T47D (cell line): ENCODE results near the gene NASP.
"Not testable (repeated sequence)": the region's sequence is repeated elsewhere in the genome, so short reads cannot be mapped to it uniquely, and the experiment has no call there.

Experiments used
- DNase-seq, 2 experiments: peaks; one replicate each; pipeline versions ENCODE4 v3.0.0 to v3.0.0-alpha.2; 2011 to 2012; ENCODE audit warnings: low read depth in 1 of 2, low spot score in 1 of 2
- JUND ChIP-seq: IDR thresholded peaks from 2 replicates; pipeline ENCODE4 v1.6.1; 2012; ENCODE audit warnings: low read depth
- in situ Hi-C: cut with HindIII; loops from 2 replicates; pipeline ENCODE4 v1.10.0; 2016; ENCODE audit warnings: low sequenced_read_pairs, low pct_unique_long_range_greater_than_20kb

NASP gene

GRCh38 chr1:45583264-45583665 lies 576 bp upstream of the NASP start:
- peak; percentile 85 to 96 for DNase-seq
- TF ChIP-seq JUND: no peak
- in situ Hi-C loops: no loop called here

DNA sequence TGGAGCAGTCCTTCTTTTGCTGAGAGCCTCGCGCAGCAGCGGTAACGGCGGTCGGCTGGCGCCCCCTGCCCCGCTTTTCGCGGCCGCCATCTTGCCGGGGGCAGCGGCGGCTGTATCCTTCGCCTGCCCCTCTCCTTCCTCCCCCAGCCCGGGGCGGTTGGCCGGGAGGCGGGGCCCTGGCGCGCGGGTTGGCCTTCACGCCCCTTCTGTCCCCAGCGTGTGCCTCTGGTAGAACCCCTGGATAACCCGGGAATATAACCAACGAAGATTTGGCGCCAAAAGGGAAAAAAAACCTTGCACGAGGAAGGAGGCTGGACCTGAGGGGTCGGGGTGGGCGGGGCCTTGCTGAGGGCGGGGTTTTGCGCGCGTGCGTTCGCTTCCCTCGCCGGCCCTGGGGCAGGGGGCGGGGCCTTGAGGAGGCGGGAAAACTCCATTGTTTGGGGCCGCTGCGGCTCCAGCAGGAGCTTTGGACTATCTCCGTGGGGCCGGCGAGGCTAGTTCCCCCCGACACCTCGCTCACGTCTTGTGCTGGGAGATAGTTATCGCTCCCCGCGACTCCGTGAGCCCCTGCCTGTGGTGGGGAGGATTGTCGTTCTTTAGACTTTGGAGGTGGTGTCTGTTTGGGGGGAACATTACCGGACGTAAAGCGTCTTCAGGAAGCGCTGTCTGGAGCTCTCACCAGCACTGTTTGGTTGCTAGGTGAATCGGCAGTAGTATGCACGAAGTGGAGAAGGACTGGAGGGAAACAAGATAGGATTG lies 689 bp downstream of the NASP start:
- no peak for TF ChIP-seq JUND
- peak in 1 of 2 experiments; percentile 88 for DNase-seq
- in situ Hi-C loops: no loop called here

DNA sequence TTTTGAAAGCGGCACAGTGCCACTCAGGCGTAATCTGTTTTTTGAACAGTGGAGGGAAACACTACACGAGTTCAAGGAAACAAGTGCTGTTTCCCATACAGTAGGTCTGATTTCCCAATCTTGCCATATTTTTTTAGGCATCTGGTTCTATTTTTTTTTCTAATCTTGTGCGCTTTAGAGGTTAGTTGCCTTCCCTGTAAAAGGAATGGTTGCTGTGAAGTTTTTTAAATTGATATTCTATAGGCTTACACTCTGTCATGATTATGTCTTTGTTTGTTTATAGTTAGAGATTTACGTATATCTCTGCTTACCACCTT lies 1.2 kb downstream of the NASP start:
- no peak for TF ChIP-seq JUND
- no peak for DNase-seq
- in situ Hi-C loops: no loop called here

GRCh38 chr1:45585496-45586075 lies 1.7 kb downstream of the NASP start:
- no peak for TF ChIP-seq JUND
- DNase-seq: no peak
- in situ Hi-C loops: no loop called here

GRCh38 chr1:45586769-45587168 lies 2.9 kb downstream of the NASP start:
- no peak for TF ChIP-seq JUND
- in situ Hi-C loops: no loop called here
- DNase-seq: no peak

- in situ Hi-C loops: no loop called here
- TF ChIP-seq JUND: no peak
- DNase-seq: no peak
Observed at GRCh38 chr1:45589861-45590260, 6.0 kb downstream of the NASP start.

DNA sequence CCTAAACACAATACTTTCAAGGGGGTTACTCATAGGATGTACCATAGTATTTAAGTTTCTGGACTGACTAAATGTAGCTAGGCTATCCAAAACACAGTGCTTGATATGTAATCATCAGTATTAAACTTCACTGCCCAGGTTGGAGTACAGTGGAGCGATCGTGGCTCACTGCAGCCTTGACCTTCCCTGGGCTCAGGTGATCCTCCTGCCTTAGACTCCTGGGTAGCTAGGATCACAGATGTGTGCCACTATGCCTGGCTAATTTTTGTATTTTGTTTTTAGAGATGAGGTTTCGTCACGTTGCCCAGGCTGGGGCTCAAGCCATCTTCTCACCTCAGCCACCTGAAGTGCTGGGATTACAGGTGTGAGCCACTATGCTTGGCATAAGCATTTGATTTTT lies 10.6 kb downstream of the NASP start:
- no peak for TF ChIP-seq JUND
- in situ Hi-C loops: no loop called here
- DNase-seq: no peak

- in situ Hi-C loops, DNase-seq: not testable (repeated sequence)
Observed at GRCh38 chr1:45596765-45597164, 12.9 kb downstream of the NASP start.

- in situ Hi-C loops: no loop called here
- no peak for DNase-seq
- TF ChIP-seq JUND: no peak
Observed at GRCh38 chr1:45604239-45604638, 20.4 kb downstream of the NASP start.

DNA sequence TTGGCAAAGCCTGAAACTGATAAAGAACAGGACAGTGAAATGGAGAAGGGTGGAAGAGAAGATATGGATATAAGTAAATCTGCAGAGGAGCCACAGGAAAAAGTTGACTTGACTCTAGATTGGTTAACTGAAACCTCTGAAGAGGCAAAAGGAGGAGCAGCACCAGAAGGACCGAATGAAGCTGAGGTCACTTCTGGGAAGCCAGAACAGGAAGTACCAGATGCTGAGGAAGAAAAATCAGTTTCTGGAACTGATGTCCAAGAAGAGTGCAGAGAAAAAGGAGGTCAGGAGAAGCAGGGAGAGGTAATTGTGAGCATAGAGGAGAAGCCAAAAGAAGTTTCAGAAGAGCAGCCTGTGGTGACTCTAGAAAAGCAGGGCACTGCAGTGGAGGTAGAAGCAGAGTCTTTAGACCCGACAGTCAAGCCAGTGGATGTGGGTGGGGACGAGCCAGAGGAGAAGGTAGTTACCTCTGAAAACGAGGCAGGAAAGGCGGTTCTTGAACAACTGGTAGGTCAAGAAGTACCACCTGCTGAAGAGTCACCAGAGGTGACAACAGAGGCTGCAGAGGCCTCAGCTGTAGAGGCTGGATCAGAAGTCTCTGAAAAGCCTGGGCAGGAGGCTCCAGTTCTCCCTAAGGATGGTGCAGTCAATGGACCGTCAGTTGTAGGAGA lies 23.7 kb downstream of the NASP start:
- no peak for DNase-seq
- in situ Hi-C loops: no loop called here
- no peak for TF ChIP-seq JUND

- in situ Hi-C loops: no loop called here
- no peak for TF ChIP-seq JUND
Observed at GRCh38 chr1:45608175-45609156, 24.6 kb downstream of the NASP start.

DNA sequence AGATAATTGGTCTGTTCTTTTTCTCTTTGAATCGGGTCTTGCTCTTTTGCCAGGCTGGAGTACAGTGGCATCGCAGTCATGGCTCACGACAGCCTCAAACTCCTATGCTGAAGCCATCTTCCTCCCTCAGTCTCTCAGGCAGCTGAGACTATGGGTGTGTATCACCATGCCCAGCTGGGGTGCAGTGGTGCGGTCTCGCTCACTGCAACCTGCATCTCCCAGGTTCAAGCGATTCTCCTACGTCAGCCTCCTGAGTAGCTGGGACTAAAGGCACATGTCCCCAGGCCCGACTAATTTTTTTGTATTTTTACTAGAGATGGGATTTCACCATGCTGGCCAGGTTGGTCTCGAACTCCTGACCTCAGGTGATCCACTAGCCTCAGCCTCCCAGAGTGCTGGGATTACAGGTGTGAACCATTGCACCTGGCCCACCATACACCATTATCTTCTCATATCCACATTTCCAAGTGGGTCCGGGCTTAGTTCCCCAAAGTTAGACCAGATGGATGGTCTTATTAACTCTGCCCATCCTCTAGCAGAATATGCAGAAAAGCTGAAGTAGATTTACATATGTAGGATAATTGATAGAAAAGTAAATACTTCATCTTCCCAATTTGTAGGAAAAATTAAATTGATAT lies 26.9 kb downstream of the NASP start:
- no peak for DNase-seq
- TF ChIP-seq JUND: no peak
- in situ Hi-C loops: no loop called here

More at GRCh38 chr1:45608175-45609156, 24.6 kb downstream of the NASP start:
- no peak for DNase-seq
